Measurements from ENCODE around the gene SFSWAP.

GRCh38 chr12:131841547-131841946, 130.7 kb downstream of the SFSWAP start:
- no peak for TF ChIP-seq POLR2A (IDR thresholded peaks at IDR 0.05)
- TF ChIP-seq CTCF (IDR thresholded peaks at IDR 0.05) = no peak
